Raji (cell line): Measurements from ENCODE around the gene GTF2A1.

Source experiments
- POLR2A ChIP-seq: IDR thresholded peaks from 2 replicates; pipeline ENCODE4 v1.6.1; 2011; ENCODE audit warnings: low read depth, low read length, control low read depth; ENCODE audit not compliant: insufficient read depth

The GTF2A1 gene

DNA sequence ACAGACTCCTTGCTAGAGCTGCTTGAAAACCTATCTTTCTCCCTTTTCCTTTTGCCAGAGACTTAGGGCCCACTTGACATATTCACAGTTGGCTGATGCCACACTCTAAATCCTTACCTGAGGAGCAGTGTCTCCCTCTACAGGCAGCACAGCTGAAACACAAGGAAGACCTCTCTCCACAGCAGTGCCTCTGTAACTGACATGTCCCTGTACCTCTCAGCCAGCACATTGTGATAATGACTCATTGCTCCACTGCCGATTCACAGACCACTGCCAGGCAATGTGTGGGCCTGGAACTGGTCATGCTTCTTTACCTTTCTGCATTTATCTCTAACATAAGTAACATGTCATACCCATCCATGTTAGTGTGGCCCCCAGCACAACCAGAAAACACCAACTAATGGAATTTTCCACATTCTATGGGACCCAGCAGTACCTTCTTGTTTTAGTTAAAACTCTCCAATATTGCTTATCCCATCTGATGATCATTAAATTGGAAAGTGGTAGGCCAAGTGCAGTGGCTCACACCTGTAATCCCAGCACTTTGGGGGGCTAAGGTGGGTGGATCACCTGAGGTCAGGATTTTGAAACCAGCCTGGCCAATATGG, 56.5 kb downstream of the GTF2A1 start:
- TF ChIP-seq POLR2A: no peak

GRCh38 chr14:81162941-81163340, 57.8 kb downstream of the GTF2A1 start:
- TF ChIP-seq POLR2A: no peak

DNA sequence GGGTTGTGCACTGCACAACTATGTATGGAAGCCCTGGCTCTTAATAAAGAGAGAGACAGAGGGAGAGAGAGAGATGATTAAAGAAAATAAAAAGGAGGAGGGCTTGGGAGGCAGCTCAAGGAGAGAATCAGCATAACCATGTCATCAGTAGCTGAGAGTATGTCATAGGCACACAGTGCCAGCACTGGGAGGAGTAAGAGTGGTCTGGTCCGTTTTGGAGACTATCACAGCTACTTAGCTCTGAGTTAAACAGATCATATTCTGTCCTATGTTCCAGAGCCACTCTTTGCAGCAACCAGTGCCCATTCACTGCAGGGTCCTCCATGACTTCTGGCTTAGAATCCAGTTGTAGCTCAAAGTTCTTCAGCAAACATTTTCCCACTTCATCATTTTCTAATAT, 59.0 kb downstream of the GTF2A1 start:
- TF ChIP-seq POLR2A: no peak

- TF ChIP-seq POLR2A: no peak
These were observed 59.7 kb downstream of the GTF2A1 start for GRCh38 chr14:81161088-81161487.

- TF ChIP-seq POLR2A: no peak
These were observed 63.3 kb downstream of the GTF2A1 start for GRCh38 chr14:81157431-81157830.

GRCh38 chr14:81153187-81153586, 67.6 kb downstream of the GTF2A1 start:
- TF ChIP-seq POLR2A: no peak

- TF ChIP-seq POLR2A: no peak
These were observed 72.1 kb downstream of the GTF2A1 start for GRCh38 chr14:81148635-81149034.

DNA sequence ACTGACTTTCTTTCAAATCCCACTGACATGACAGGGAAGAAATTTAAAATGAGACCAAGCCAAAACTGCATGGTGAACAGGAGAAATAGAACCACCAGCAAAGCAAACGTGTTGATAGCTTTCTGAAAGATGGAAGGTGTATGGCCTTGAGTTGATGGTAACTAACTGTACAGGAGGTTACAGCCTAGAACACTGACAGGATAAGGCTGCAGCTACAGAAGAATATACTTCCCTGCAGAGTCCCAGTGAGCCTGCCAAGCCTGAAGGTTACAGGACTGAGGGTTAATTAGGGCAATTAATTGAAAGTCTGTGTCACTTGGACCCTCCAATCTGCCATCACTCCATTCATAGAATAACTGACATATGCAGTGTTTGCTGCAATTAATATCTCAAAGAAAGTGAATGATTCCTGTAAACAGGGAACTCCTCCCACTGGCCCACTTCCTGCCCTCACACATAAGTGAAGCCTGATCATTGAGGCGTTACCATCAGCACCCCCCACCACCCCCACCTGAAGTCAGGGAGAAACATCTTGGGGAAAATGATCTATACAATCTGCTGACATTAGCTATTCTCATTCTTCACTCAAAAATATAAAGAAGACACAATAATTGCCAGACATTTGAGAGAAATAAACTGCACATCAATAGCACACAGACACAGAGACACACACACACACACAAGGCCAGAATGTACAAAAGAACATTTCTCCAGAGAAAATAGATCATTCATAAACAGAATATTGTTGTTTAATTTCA, 73.4 kb downstream of the GTF2A1 start:
- no peak for TF ChIP-seq POLR2A

GRCh38 chr14:81144824-81145603, 75.7 kb downstream of the GTF2A1 start:
- TF ChIP-seq POLR2A: no peak

DNA sequence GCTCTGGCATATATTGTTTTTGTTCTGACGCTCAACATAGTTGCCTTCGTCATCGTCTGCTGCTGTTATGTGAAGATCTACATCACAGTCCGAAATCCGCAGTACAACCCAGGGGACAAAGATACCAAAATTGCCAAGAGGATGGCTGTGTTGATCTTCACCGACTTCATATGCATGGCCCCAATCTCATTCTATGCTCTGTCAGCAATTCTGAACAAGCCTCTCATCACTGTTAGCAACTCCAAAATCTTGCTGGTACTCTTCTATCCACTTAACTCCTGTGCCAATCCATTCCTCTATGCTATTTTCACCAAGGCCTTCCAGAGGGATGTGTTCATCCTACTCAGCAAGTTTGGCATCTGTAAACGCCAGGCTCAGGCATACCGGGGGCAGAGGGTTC, 77.0 kb downstream of the GTF2A1 start:
- no peak for TF ChIP-seq POLR2A

DNA sequence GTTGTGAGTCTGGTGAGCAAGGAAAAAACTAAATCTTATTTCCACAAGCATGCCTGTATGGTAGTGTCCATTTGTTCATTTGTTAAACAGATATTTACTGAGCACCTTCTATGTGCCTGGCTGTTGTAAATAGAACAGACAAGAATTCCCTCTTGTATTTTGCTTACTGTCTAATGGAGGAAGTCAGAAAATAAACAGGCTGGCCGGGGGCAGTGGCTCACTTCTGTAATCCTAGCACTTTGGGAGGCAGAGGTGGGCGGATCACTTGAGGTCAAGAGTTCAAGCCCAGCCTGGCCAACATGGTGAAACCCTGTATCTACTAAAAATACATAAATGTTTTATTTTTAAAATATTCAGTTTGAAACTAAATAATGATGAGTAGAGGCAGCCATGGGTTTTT, 79.3 kb downstream of the GTF2A1 start:
- no peak for TF ChIP-seq POLR2A

GRCh38 chr14:81138429-81138828, 82.3 kb downstream of the GTF2A1 start:
- TF ChIP-seq POLR2A: no peak

- no peak for TF ChIP-seq POLR2A
These were observed 83.4 kb downstream of the GTF2A1 start for GRCh38 chr14:81137316-81137715.

DNA sequence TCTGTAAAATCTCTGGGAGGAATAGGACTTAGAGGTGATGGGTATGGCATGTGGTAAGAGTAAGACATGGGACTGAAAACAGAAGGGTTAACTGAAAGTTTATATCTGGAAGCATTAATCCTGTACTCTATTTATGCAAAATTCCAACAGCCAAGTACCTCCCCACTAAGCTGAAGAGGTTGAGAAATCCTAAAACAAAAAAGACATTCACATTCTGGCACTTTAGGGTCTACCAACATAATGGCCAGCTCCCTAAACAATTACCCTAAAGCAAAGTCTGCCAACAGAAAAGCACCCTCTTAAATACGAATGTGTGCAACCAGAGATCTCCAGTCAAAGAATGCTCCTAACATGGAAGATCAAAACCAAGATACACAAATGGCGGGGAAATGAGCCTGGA, 87.4 kb downstream of the GTF2A1 start:
- TF ChIP-seq POLR2A: no peak

- TF ChIP-seq POLR2A: no peak
These were observed 88.3 kb downstream of the GTF2A1 start for GRCh38 chr14:81132468-81132867.

- no peak for TF ChIP-seq POLR2A
These were observed 91.5 kb downstream of the GTF2A1 start for GRCh38 chr14:81129242-81129641.
